WTC11 (cell line): ENCODE measurements around the gene GSK3B. TPM values are rescaled to one million over a fixed set of nuclear protein-coding genes. Genes with fewer than 3 reads are reported as not detected.
A peak's percentile ranks its signal among the peaks of the same experiment; 100 is the strongest.

Source experiments
- ATAC-seq: fragments of 200-7000 bp; cut with Tn5 transposase; 2 replicates; pipeline ENCODE4 v1.10.0; 2021; ENCODE audit warnings: mild to moderate bottlenecking, moderate library complexity
- CTCF ChIA-PET: fragments of 300-600 bp; sonication (Branson Sonifier 250); formaldehyde crosslinking; loops from one replicate; lab custom pipeline; 2021; ENCODE audit warnings: antibody characterized with exemption; lab: Charles Lee
- POLR2A ChIA-PET: fragments of 350-600 bp; sonication (Branson Sonifier 250); formaldehyde crosslinking; loops from one replicate; lab custom pipeline; 2021; ENCODE audit warnings: antibody characterized with exemption; lab: Charles Lee
- DNase-seq: peaks from one replicate; pipeline ENCODE4 v3.0.0; 2021; ENCODE audit warnings: low spot score
- H3K27ac Mint-ChIP-seq: 2 replicates; pipeline ENCODE4 v1.8.0; 2021; ENCODE audit warnings: mixed read lengths
- H3K27me3 Mint-ChIP-seq: 2 replicates; pipeline ENCODE4 v1.8.0; 2021; ENCODE audit warnings: low read depth, mild to moderate bottlenecking, moderate library complexity, mixed read lengths
- H3K36me3 Mint-ChIP-seq: 2 replicates; pipeline ENCODE4 v1.8.0; 2021; ENCODE audit warnings: mixed read lengths
- H3K4me1 Mint-ChIP-seq: 2 replicates; pipeline ENCODE4 v1.8.0; 2022; ENCODE audit warnings: mixed read lengths
- H3K4me3 Mint-ChIP-seq: 2 replicates; pipeline ENCODE4 v1.8.0; 2021; ENCODE audit warnings: mild to moderate bottlenecking, moderate library complexity, mixed read lengths
- H3K9me3 Mint-ChIP-seq: 2 replicates; pipeline ENCODE4 v1.8.0; 2021; ENCODE audit warnings: mixed read lengths
- ATF1 ChIP-seq: sonication (generic); formaldehyde crosslinking; IDR thresholded peaks from 2 replicates; pipeline ENCODE4 v1.8.1; 2023; ENCODE audit warnings: mild to moderate bottlenecking, moderate library complexity, missing genetic modification reagents
- CBFB ChIP-seq: sonication (generic); formaldehyde crosslinking; IDR thresholded peaks from 2 replicates; pipeline ENCODE4 v1.8.1; 2022; ENCODE audit warnings: mild to moderate bottlenecking, low read depth, missing genetic modification reagents
- ERG ChIP-seq: fragments of 250-450 bp; sonication (Bioruptor Pico); IDR thresholded peaks from 2 replicates; pipeline ENCODE4 v1.8.0; 2021; ENCODE audit warnings: mild to moderate bottlenecking
- IRF1 ChIP-seq: sonication (generic); formaldehyde crosslinking; IDR thresholded peaks from 2 replicates; pipeline ENCODE4 v1.8.0; 2023; ENCODE audit warnings: missing genetic modification reagents
- KAT7 ChIP-seq: sonication (generic); formaldehyde crosslinking; IDR thresholded peaks from 2 replicates; pipeline ENCODE4 v1.8.1; 2023; ENCODE audit warnings: missing genetic modification reagents, mild to moderate bottlenecking, borderline replicate concordance
- NFATC4 ChIP-seq: fragments of 250-450 bp; sonication (Bioruptor Pico); IDR thresholded peaks from 2 replicates; pipeline ENCODE4 v1.9.0; 2021; ENCODE audit warnings: mild to moderate bottlenecking
- NR3C1 ChIP-seq: sonication (generic); formaldehyde crosslinking; conservative IDR thresholded peaks from 2 replicates; pipeline ENCODE4 v1.8.1; 2023; ENCODE audit warnings: low read depth, mild to moderate bottlenecking, missing genetic modification reagents
- SOX15 ChIP-seq: fragments of 250-450 bp; sonication (Bioruptor Pico); IDR thresholded peaks from 2 replicates; pipeline ENCODE4 v1.9.0; 2021; ENCODE audit warnings: mild to moderate bottlenecking
- SP1 ChIP-seq: sonication (generic); formaldehyde crosslinking; conservative IDR thresholded peaks from 2 replicates; pipeline ENCODE4 v1.8.1; 2022; ENCODE audit warnings: missing genetic modification reagents
- TEAD4 ChIP-seq: sonication (generic); formaldehyde crosslinking; IDR thresholded peaks from 2 replicates; pipeline ENCODE4 v1.8.0; 2022; ENCODE audit warnings: mild to moderate bottlenecking, missing genetic modification reagents
- ZBTB43 ChIP-seq: sonication (generic); formaldehyde crosslinking; IDR thresholded peaks from 2 replicates; pipeline ENCODE4 v1.8.1; 2023; ENCODE audit warnings: mild to moderate bottlenecking, missing genetic modification reagents
- ZNF138 ChIP-seq: sonication (generic); formaldehyde crosslinking; conservative IDR thresholded peaks from 2 replicates; pipeline ENCODE4 v1.8.1; 2022; ENCODE audit warnings: mild to moderate bottlenecking, moderate library complexity, missing genetic modification reagents
- ZNF219 ChIP-seq: sonication (generic); formaldehyde crosslinking; IDR thresholded peaks from 2 replicates; pipeline ENCODE4 v1.8.0; 2023; ENCODE audit warnings: missing genetic modification reagents, mild to moderate bottlenecking, borderline replicate concordance
- ZNF232 ChIP-seq: sonication (generic); formaldehyde crosslinking; IDR thresholded peaks from 2 replicates; pipeline ENCODE4 v1.8.0; 2022; ENCODE audit warnings: mild to moderate bottlenecking, missing genetic modification reagents
- ZNF396 ChIP-seq: fragments of 250-450 bp; sonication (Bioruptor Pico); IDR thresholded peaks from 2 replicates; pipeline ENCODE4 v1.8.0; 2021; ENCODE audit warnings: mild to moderate bottlenecking, moderate library complexity, borderline replicate concordance
- total RNA-seq: library from RNA; stranded (reverse); gene quantifications from 3 replicates; pipeline ENCODE4 v1.2.3, GENCODE V29; 2021
- TF ChIP-seq, protein P1 (sequence below): fragments of 250-450 bp; sonication (Bioruptor Pico); IDR thresholded peaks from 2 replicates; pipeline ENCODE4 v1.9.0; 2021; ENCODE audit warnings: moderate library complexity, mild to moderate bottlenecking, inconsistent platforms, borderline replicate concordance
- TF ChIP-seq, protein P2 (sequence below): sonication (generic); formaldehyde crosslinking; IDR thresholded peaks from 2 replicates; pipeline ENCODE4 v1.8.0; 2022; ENCODE audit warnings: missing genetic modification reagents
- TF ChIP-seq, protein P3 (sequence below): sonication (generic); formaldehyde crosslinking; IDR thresholded peaks from 2 replicates; pipeline ENCODE4 v1.8.0; 2023; ENCODE audit warnings: missing genetic modification reagents, mild to moderate bottlenecking, borderline replicate concordance

GSK3B gene
- total RNA-seq, 1 experiment from 2014 or later = 48.9 TPM

DNA sequence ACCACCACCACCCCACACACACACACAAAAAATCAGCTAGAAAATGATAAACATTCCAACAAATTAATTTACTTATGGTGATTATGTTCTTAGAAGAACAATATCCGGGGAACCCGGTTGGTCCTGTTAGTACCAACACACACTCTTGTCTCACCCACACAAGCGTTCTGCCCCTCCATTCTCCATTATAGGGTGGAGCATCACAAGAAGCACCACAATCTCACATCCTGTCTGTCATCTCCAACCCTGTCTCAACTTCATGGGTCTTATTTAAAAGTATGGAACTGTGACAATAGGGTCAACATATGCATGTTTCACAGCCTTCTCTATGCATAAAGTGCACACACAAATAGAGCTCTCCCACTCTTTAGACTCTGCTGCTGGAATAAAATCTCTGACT, 5.6 kb downstream of the GSK3B start:
- TF ChIP-seq ZBTB43 (no peak), ZNF219 (CRISPR knock-in tag) (no peak), CBFB (CRISPR knock-in tag) (no peak), IRF1 (no peak), NFATC4 (CRISPR knock-in tag) (no peak), KAT7 (CRISPR knock-in tag) (no peak), ERG (CRISPR knock-in tag) (no peak), ZNF396 (CRISPR knock-in tag) (no peak), ZNF232 (CRISPR knock-in tag) (no peak), ZNF138 (CRISPR knock-in tag) (no peak), TEAD4 (CRISPR knock-in tag) (no peak), NR3C1 (no peak), ATF1 (CRISPR knock-in tag) (no peak), SP1 (no peak), SOX15 (CRISPR knock-in tag) (no peak)
- TF ChIP-seq, protein P1, sequence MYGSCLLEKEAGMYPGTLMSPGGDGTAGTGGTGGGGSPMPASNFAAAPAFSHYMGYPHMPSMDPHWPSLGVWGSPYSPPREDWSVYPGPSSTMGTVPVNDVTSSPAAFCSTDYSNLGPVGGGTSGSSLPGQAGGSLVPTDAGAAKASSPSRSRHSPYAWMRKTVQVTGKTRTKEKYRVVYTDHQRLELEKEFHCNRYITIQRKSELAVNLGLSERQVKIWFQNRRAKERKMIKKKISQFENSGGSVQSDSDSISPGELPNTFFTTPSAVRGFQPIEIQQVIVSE = no peak
- TF ChIP-seq, protein P2, sequence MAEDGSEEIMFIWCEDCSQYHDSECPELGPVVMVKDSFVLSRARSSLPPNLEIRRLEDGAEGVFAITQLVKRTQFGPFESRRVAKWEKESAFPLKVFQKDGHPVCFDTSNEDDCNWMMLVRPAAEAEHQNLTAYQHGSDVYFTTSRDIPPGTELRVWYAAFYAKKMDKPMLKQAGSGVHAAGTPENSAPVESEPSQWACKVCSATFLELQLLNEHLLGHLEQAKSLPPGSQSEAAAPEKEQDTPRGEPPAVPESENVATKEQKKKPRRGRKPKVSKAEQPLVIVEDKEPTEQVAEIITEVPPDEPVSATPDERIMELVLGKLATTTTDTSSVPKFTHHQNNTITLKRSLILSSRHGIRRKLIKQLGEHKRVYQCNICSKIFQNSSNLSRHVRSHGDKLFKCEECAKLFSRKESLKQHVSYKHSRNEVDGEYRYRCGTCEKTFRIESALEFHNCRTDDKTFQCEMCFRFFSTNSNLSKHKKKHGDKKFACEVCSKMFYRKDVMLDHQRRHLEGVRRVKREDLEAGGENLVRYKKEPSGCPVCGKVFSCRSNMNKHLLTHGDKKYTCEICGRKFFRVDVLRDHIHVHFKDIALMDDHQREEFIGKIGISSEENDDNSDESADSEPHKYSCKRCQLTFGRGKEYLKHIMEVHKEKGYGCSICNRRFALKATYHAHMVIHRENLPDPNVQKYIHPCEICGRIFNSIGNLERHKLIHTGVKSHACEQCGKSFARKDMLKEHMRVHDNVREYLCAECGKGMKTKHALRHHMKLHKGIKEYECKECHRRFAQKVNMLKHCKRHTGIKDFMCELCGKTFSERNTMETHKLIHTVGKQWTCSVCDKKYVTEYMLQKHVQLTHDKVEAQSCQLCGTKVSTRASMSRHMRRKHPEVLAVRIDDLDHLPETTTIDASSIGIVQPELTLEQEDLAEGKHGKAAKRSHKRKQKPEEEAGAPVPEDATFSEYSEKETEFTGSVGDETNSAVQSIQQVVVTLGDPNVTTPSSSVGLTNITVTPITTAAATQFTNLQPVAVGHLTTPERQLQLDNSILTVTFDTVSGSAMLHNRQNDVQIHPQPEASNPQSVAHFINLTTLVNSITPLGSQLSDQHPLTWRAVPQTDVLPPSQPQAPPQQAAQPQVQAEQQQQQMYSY (CRISPR knock-in tag) = no peak
- TF ChIP-seq, protein P3, sequence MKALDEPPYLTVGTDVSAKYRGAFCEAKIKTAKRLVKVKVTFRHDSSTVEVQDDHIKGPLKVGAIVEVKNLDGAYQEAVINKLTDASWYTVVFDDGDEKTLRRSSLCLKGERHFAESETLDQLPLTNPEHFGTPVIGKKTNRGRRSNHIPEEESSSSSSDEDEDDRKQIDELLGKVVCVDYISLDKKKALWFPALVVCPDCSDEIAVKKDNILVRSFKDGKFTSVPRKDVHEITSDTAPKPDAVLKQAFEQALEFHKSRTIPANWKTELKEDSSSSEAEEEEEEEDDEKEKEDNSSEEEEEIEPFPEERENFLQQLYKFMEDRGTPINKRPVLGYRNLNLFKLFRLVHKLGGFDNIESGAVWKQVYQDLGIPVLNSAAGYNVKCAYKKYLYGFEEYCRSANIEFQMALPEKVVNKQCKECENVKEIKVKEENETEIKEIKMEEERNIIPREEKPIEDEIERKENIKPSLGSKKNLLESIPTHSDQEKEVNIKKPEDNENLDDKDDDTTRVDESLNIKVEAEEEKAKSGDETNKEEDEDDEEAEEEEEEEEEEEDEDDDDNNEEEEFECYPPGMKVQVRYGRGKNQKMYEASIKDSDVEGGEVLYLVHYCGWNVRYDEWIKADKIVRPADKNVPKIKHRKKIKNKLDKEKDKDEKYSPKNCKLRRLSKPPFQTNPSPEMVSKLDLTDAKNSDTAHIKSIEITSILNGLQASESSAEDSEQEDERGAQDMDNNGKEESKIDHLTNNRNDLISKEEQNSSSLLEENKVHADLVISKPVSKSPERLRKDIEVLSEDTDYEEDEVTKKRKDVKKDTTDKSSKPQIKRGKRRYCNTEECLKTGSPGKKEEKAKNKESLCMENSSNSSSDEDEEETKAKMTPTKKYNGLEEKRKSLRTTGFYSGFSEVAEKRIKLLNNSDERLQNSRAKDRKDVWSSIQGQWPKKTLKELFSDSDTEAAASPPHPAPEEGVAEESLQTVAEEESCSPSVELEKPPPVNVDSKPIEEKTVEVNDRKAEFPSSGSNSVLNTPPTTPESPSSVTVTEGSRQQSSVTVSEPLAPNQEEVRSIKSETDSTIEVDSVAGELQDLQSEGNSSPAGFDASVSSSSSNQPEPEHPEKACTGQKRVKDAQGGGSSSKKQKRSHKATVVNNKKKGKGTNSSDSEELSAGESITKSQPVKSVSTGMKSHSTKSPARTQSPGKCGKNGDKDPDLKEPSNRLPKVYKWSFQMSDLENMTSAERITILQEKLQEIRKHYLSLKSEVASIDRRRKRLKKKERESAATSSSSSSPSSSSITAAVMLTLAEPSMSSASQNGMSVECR = no peak
- peak overlapping the region; percentile 73 for H3K27ac Mint-ChIP-seq
- no peak for DNase-seq
- H3K4me3 Mint-ChIP-seq = no peak overlapping the region
- peaks cover 6% of the 10 kb centered on the region; the same call in 1 of the 2 replicates for H3K36me3 Mint-ChIP-seq
- H3K27me3 Mint-ChIP-seq = no peaks in the 10 kb centered on the region
- H3K4me1 Mint-ChIP-seq = peaks cover 18% of the 10 kb centered on the region
- ChIA-PET POLR2A (no interaction called here), CTCF (no interaction called here)
- no peaks in the 10 kb centered on the region for H3K9me3 Mint-ChIP-seq
- no peak for ATAC-seq
